Heart left ventricle (tissue), 16 donors: ENCODE data around the gene NTM. TPM values are rescaled to one million over a fixed set of nuclear protein-coding genes. Genes with fewer than 3 reads are reported as not detected.

Experiments used
- ATAC-seq, 4 donors: fragments of 200-7000 bp; cut with Tn5 transposase; one replicate each; pipeline ENCODE4 v1.9.1; 2020 to 2022; ENCODE audit warnings: moderate library complexity in 4 of 4, mild to moderate bottlenecking in 3 of 4, moderate number of reproducible peaks in 1 of 4
- DNase-seq, 5 donors: peaks; one replicate each; pipeline ENCODE4 v3.0.0-alpha.2; 2020
- H3K27ac ChIP-seq, 12 donors: fragments of 200-600 bp; sonication (generic) in 4 of 12; one replicate each; pipeline versions ENCODE4 v1.5.0 to v1.8.0; 2016 to 2022; ENCODE audit warnings: mild to moderate bottlenecking in 2 of 12
- H3K27me3 ChIP-seq, 9 donors: fragments of 200-600 bp; sonication (generic) in 2 of 9; one replicate each; pipeline versions ENCODE4 v1.5.1 to v1.8.0; 2016 to 2022; ENCODE audit warnings: mild to moderate bottlenecking in 3 of 9
- H3K36me3 ChIP-seq, 9 donors: fragments of 200-600 bp; sonication (generic) in 2 of 9; one replicate each; pipeline versions ENCODE4 v1.5.0 to v1.8.0; 2018 to 2022; ENCODE audit warnings: mild to moderate bottlenecking in 2 of 9
- H3K4me1 ChIP-seq, 12 donors: fragments of 200-600 bp; sonication (generic) in 4 of 12; one replicate each; pipeline versions ENCODE4 v1.5.0 to v1.8.0; 2016 to 2022; ENCODE audit warnings: mild to moderate bottlenecking in 3 of 12
- H3K4me3 ChIP-seq, 12 donors: fragments of 200-600 bp; sonication (generic) in 4 of 12; one replicate each; pipeline versions ENCODE4 v1.5.0 to v1.8.0; 2017 to 2022; ENCODE audit warnings: mild to moderate bottlenecking in 9 of 12, moderate library complexity in 4 of 12
- H3K9me3 ChIP-seq, 12 donors: fragments of 200-600 bp; sonication (generic) in 4 of 12; one replicate each; pipeline versions ENCODE4 v1.5.0 to v1.8.0; 2016 to 2022; ENCODE audit warnings: mild to moderate bottlenecking in 1 of 12
- CTCF ChIP-seq, 12 donors: fragments of 200-600 bp; sonication (generic) in 4 of 12; IDR thresholded peaks; one replicate each; pipeline versions ENCODE4 v1.5.0 to v1.8.0; 2018 to 2022; ENCODE audit warnings: antibody characterized with exemption in 12 of 12, mild to moderate bottlenecking in 5 of 12
- POLR2A ChIP-seq, 2 donors: fragments of 450-650 bp; IDR thresholded peaks; one replicate each; pipeline ENCODE4 v1.6.1; 2017; ENCODE audit warnings: antibody characterized with exemption in 2 of 2, mild to moderate bottlenecking in 2 of 2, moderate library complexity in 2 of 2
- WGBS, 4 donors: extraction: QIAGEN DNeasy Blood & Tissue Kit in 2 of 4; methylation state at CpG; one replicate each; pipeline versions ENCODE4 v1.1.5 to v1.1.7; 2013 to 2018; 5-methylcytosine and 5-hydroxymethylcytosine counted together
- intact Hi-C, 10 donors: fragments of 100-400 bp; cut with DNase I; formaldehyde crosslinking; loops; one replicate each; pipeline versions ENCODE4 v1.11.1 to v1.14.2; 2022
- polyA plus RNA-seq, 2 donors: library from polyadenylated mRNA; stranded (reverse); fragments of 200-250 nt; gene quantifications; one replicate each; pipeline ENCODE4 v1.2.3, GENCODE V29; 2013
- total RNA-seq, 9 donors: library from RNA; depleted of rRNA in 2 of 9; stranded (reverse); fragments of >200 nt in 2 of 9; fragmentation: NEBNext Ultra II Directional in 3 of 9; extraction: Animal tissue kit (Norgen Biotek cat#: 25700) in 3 of 9; gene quantifications; one replicate each; pipeline versions ENCODE4 v1.1.0 to v1.2.4, GENCODE V29; 2016 to 2023
- donor health status: ischemic (EF 13 %, LVEDD 7.1; RV severe dilation, severe dysfunction).
- donor health status: healthy with polysubstance abuse.
- donor health status: DM: no; HTN: yes; CAD: no.
- donor health status: DM: no; HTN: no; CAD: no.
- donor health status: ischemic (EF 25% LVEDD 6.9; RV normal size, moderate dysfunction).
- donor health status: ischemic (EF 25% LVEDD 5.7; RV mildly dilated, moderate dysfunction).
- donor health status: healthy.
- donor health status: DM: yes; HTN: yes; CAD: no.
- donor health status: ischemic (EF 35%, LVEDD 5.7; RV mildly dilated, moderate dysfunction).
- donor health status: nonischemic (EF 11% LVEDD 7.7; RV severe dilation, severe dysfunction).
- donor health status: DM: yes; HTN: yes; CAD: no.
- donor health status: PGD.
- donor health status: ischemic (EF 29% LVEDD 5.4; RV normal size, mild dysfunction).
- donor health status: nonischemic (EF 23%, LVEDD 6.1; RV moderate dilation, normal function).

Gene NTM
- total and polyA plus RNA-seq, 11 donors, result 0.40 to 7.7 (median 1.5) TPM

GRCh38 chr11:131737357-131737756 is 366.9 kb downstream of the NTM start:
- ATAC-seq, result no peak
- no peaks in the 10 kb centered on the region for H3K36me3 ChIP-seq
- H3K9me3 ChIP-seq, result no peaks in the 10 kb centered on the region
- H3K27ac ChIP-seq, result no peak overlapping the region
- DNase-seq, result no peak
- peaks cover 0 to 26% (median 0%) of the 10 kb centered on the region in 9 donors for H3K27me3 ChIP-seq
- H3K4me1 ChIP-seq, result no peaks in the 10 kb centered on the region
- H3K4me3 ChIP-seq, result no peak overlapping the region
- intact Hi-C loops, result no loop called here
- TF ChIP-seq POLR2A (IDR thresholded peaks at IDR 0.05) (no peak), CTCF (IDR thresholded peaks at IDR 0.05) (no peak)
- WGBS, 4 donors, result 55 to 62% (median 57%) methylated on average over 7 of the region's 7 CpGs

- H3K36me3 ChIP-seq, result no peaks in the 10 kb centered on the region
- WGBS, 4 donors, result 63 to 70% (median 69%) methylated on average over 11 of the region's 11 CpGs
- intact Hi-C loops, result no loop called here
Measured at GRCh38 chr11:131739243-131739882, 368.9 kb downstream of the NTM start.

DNA sequence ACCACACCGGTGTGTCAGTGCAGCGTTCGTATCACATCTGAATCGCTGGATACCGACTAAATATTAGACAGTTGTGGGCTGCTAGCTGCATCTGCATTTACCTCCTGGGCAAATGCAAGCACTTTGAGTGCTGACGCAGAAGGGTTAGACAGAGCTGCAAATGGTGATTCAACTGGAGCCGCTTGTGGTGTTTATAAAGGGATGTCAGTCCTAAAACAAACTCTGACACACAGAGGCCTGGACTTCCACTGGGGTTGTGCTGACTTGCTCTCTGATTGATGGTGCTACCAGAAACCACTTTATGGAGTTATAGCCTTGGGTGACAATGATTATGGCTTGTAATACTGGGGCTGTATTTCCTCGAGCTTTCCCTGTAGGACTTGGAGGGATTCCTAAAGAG is 374.4 kb downstream of the NTM start:
- H3K27ac ChIP-seq, result no peak overlapping the region
- no peak for ATAC-seq
- TF ChIP-seq POLR2A (IDR thresholded peaks at IDR 0.05) (no peak), CTCF (IDR thresholded peaks at IDR 0.05) (no peak)
- peaks cover 0 to 14% (median 0%) of the 10 kb centered on the region in 12 donors for H3K4me1 ChIP-seq
- no peaks in the 10 kb centered on the region for H3K9me3 ChIP-seq
- intact Hi-C loops, result loop anchor here in 5 of 10 donors (5.0 to 10.0 kb wide), 4 partner anchors 282 to 1317 kb away; no protein-coding TSS in a partner anchor
- 80 to 89% (median 84%) methylated on average over 8 of the region's 8 CpGs for WGBS, 4 donors
- DNase-seq, result no peak
- peaks cover 0 to 33% (median 0%) of the 10 kb centered on the region in 9 donors for H3K27me3 ChIP-seq
- no peak overlapping the region for H3K4me3 ChIP-seq
- no peaks in the 10 kb centered on the region for H3K36me3 ChIP-seq

More at GRCh38 chr11:131739243-131739882, 368.9 kb downstream of the NTM start:
- H3K9me3 ChIP-seq, result no peaks in the 10 kb centered on the region
- TF ChIP-seq CTCF (IDR thresholded peaks at IDR 0.05) (no peak), POLR2A (IDR thresholded peaks at IDR 0.05) (no peak)
- peaks cover 0 to 34% (median 0%) of the 10 kb centered on the region in 9 donors for H3K27me3 ChIP-seq
- no peak overlapping the region for H3K4me3 ChIP-seq
- H3K27ac ChIP-seq, result no peak overlapping the region
- ATAC-seq (no peak), DNase-seq (no peak)
- H3K4me1 ChIP-seq, result no peaks in the 10 kb centered on the region

GRCh38 chr11:131745405-131745804 is 375.0 kb downstream of the NTM start:
- no peak overlapping the region for H3K27ac ChIP-seq
- ATAC-seq, result no peak
- no peak overlapping the region for H3K4me3 ChIP-seq
- no peaks in the 10 kb centered on the region for H3K36me3 ChIP-seq
- WGBS, 4 donors, result 52 to 62% (median 57%) methylated on average over 6 of the region's 6 CpGs
- intact Hi-C loops, result loop anchor here in 5 of 10 donors (5.0 to 10.0 kb wide), 4 partner anchors 282 to 1317 kb away; no protein-coding TSS in a partner anchor
- H3K27me3 ChIP-seq, result peaks cover 0 to 30% (median 0%) of the 10 kb centered on the region in 9 donors
- DNase-seq, result no peak
- H3K9me3 ChIP-seq, result no peaks in the 10 kb centered on the region
- TF ChIP-seq CTCF (IDR thresholded peaks at IDR 0.05) (no peak), POLR2A (IDR thresholded peaks at IDR 0.05) (no peak)
- peaks cover 0 to 14% (median 0%) of the 10 kb centered on the region in 12 donors for H3K4me1 ChIP-seq
